OCI-LY3 (cell line): Measurements from ENCODE around the gene ADISSP.

ENCODE experiments used
- H2AFZ ChIP-seq: fragments of 200-600, 300-600 bp; shearing (Covaris generic); 2 replicates; pipeline ENCODE4 v1.6.0; 2014; ENCODE audit warnings: antibody characterized with exemption, low read depth, low read length
- H3K27ac ChIP-seq: fragments of 200-600, 300-600 bp; sonication (generic); 2 replicates; pipeline ENCODE4 v1.5.1; 2014; ENCODE audit warnings: mild to moderate bottlenecking, low read length, moderate library complexity, mixed read lengths
- H3K27me3 ChIP-seq: fragments of 200-600, 300-600 bp; sonication (generic); 2 replicates; pipeline ENCODE4 v1.6.1; 2014; ENCODE audit warnings: low read depth, low read length, mixed read lengths
- H3K36me3 ChIP-seq: fragments of 200-600, 300-600 bp; sonication (generic); replicated peaks from 2 replicates; pipeline ENCODE3; 2014; ENCODE audit warnings: low read depth, low read length, mixed read lengths
- H3K4me1 ChIP-seq: fragments of 300-600, 200-600 bp; sonication (generic); 2 replicates; pipeline ENCODE4 v1.6.1; 2014; ENCODE audit warnings: low read length, mixed read lengths
- H3K4me2 ChIP-seq: fragments of 200-600, 300-600 bp; sonication (generic); 2 replicates; pipeline ENCODE4 v1.6.1; 2014; ENCODE audit warnings: low read length, mixed read lengths
- H3K4me3 ChIP-seq: fragments of 300-600, 200-600 bp; sonication (generic); 2 replicates; pipeline ENCODE4 v1.5.1; 2014; ENCODE audit warnings: antibody characterized with exemption, mild to moderate bottlenecking, low read length, moderate library complexity
- H3K79me2 ChIP-seq: fragments of 300-600, 200-600 bp; shearing (Covaris generic); 2 replicates; pipeline ENCODE4 v1.6.1; 2014; ENCODE audit warnings: mild to moderate bottlenecking, low read length, mixed read lengths
- H3K9ac ChIP-seq: fragments of 300-600, 200-600 bp; shearing (Covaris generic); 2 replicates; pipeline ENCODE4 v1.6.0; 2014; ENCODE audit warnings: mild to moderate bottlenecking, low read length, moderate library complexity
- H3K9me3 ChIP-seq: fragments of 200-600, 300-600 bp; shearing (Covaris generic); 2 replicates; pipeline ENCODE4 v1.6.1; 2014; ENCODE audit warnings: low read length, mixed read lengths; ENCODE audit not compliant: insufficient read depth
- H4K20me1 ChIP-seq: fragments of 200-600, 300-600 bp; sonication (generic); 2 replicates; pipeline ENCODE4 v1.6.1; 2016; ENCODE audit warnings: low read length, mixed read lengths; ENCODE audit not compliant: insufficient read depth
- CTCF ChIP-seq: fragments of 200-600, 300-600 bp; sonication (generic); IDR thresholded peaks from 2 replicates; pipeline ENCODE4 v1.5.1; 2014; ENCODE audit warnings: antibody characterized with exemption, low read length, low read depth
- EZH2phosphoT487 ChIP-seq: fragments of 200-600 bp; shearing (Covaris generic); IDR thresholded peaks from 2 replicates; pipeline ENCODE4 v1.6.1; 2018; ENCODE audit warnings: antibody characterized with exemption, mixed run types, low read depth

ADISSP gene

GRCh38 chr20:3728354-3728753 is 39.2 kb downstream of the ADISSP start:
- Histone ChIP-seq H3K79me2 (no peaks in the 10 kb centered on the region), H3K9me3 (no peaks in the 10 kb centered on the region), H4K20me1 (no peaks in the 10 kb centered on the region), H3K27me3 (peaks cover 20% of the 10 kb centered on the region), H3K4me1 (no peaks in the 10 kb centered on the region; the same call in 1 of the 2 replicates), H3K36me3 (no peaks in the 10 kb centered on the region), H2AFZ (no peak overlapping the region), H3K9ac (no peak overlapping the region), H3K4me2 (no peak overlapping the region), H3K4me3 (no peak overlapping the region), H3K27ac (no peak overlapping the region)
- TF ChIP-seq EZH2phosphoT487 (no peak), CTCF (no peak)

GRCh38 chr20:3727401-3728021 is 40.0 kb downstream of the ADISSP start:
- Histone ChIP-seq H2AFZ (no peak overlapping the region), H4K20me1 (no peaks in the 10 kb centered on the region), H3K9ac (no peak overlapping the region), H3K4me1 (no peaks in the 10 kb centered on the region; the same call in 1 of the 2 replicates), H3K4me3 (no peak overlapping the region), H3K79me2 (no peaks in the 10 kb centered on the region), H3K27ac (no peak overlapping the region), H3K4me2 (no peak overlapping the region), H3K36me3 (no peaks in the 10 kb centered on the region), H3K27me3 (peaks cover 20% of the 10 kb centered on the region), H3K9me3 (no peaks in the 10 kb centered on the region)
- no peak for TF ChIP-seq EZH2phosphoT487
- TF ChIP-seq CTCF: no peak

GRCh38 chr20:3724356-3724755 is 43.2 kb downstream of the ADISSP start:
- Histone ChIP-seq H4K20me1 (no peaks in the 10 kb centered on the region), H3K9me3 (no peaks in the 10 kb centered on the region), H3K79me2 (no peaks in the 10 kb centered on the region), H3K36me3 (no peaks in the 10 kb centered on the region), H3K4me2 (no peak overlapping the region), H3K27ac (no peak overlapping the region), H3K27me3 (peaks cover 40% of the 10 kb centered on the region), H3K4me3 (no peak overlapping the region), H3K9ac (no peak overlapping the region), H2AFZ (no peak overlapping the region), H3K4me1 (no peaks in the 10 kb centered on the region)
- TF ChIP-seq EZH2phosphoT487 (no peak), CTCF (no peak)

- Histone ChIP-seq H3K9me3 (no peaks in the 10 kb centered on the region), H3K4me3 (no peak overlapping the region), H3K9ac (no peak overlapping the region), H4K20me1 (no peaks in the 10 kb centered on the region), H3K36me3 (no peaks in the 10 kb centered on the region), H3K4me1 (no peaks in the 10 kb centered on the region), H3K79me2 (no peaks in the 10 kb centered on the region), H2AFZ (no peak overlapping the region), H3K27me3 (peaks cover 34% of the 10 kb centered on the region), H3K27ac (no peak overlapping the region), H3K4me2 (no peak overlapping the region)
- no peak for TF ChIP-seq CTCF
Measured at GRCh38 chr20:3723284-3723683, 44.3 kb downstream of the ADISSP start.
